K562 (cell line): Measurements from ENCODE around the gene HMG20B. TPM values are rescaled to one million over a fixed set of nuclear protein-coding genes. Genes with fewer than 3 reads are reported as not detected.
A peak's percentile ranks its signal among the peaks of the same experiment; 100 is the strongest.

Experiments used
- GTF3C2 ChIP-seq: IDR thresholded peaks from 3 replicates; pipeline ENCODE4 v1.6.1; 2011; ENCODE audit warnings: borderline replicate concordance, mild to moderate bottlenecking, moderate library complexity; ENCODE audit not compliant: insufficient read length; ENCODE audit errors: extremely low read depth
- SIN3B ChIP-seq: fragments of 450-650 bp; IDR thresholded peaks from 2 replicates; pipeline ENCODE4 v1.6.1; 2017; ENCODE audit warnings: low read depth, mild to moderate bottlenecking, moderate library complexity
- SMARCB1 ChIP-seq: IDR thresholded peaks from 2 replicates; pipeline ENCODE4 v1.6.1; 2011; ENCODE audit warnings: improper control_type of control experiment, low read depth; ENCODE audit not compliant: insufficient read length
- SPI1 ChIP-seq: IDR thresholded peaks from 2 replicates; pipeline ENCODE4 v1.6.1; 2011; ENCODE audit warnings: low read depth, low read length, control low read depth, borderline replicate concordance
- ZBTB17 ChIP-seq: fragments of 450-650 bp; formaldehyde crosslinking; IDR thresholded peaks from 2 replicates; pipeline ENCODE4 v1.4.0; 2020; ENCODE audit warnings: mild to moderate bottlenecking
- ZNF274 ChIP-seq: IDR thresholded peaks from 2 replicates; pipeline ENCODE4 v1.6.1; 2011; ENCODE audit warnings: low read depth, mild to moderate bottlenecking, low read length, moderate library complexity, borderline replicate concordance
- ZNF407 ChIP-seq: fragments of 450-650 bp; IDR thresholded peaks from 2 replicates; pipeline ENCODE4 v1.6.1; 2016; ENCODE audit warnings: low read depth
- ZNF436 ChIP-seq: fragments of 250-450, 450-650 bp; sonication (Bioruptor Pico); formaldehyde crosslinking; IDR thresholded peaks from 2 replicates; pipeline ENCODE4 v1.7.0; 2020; ENCODE audit warnings: mild to moderate bottlenecking
- polyA plus RNA-seq, 8 experiments: library from polyadenylated mRNA; depleted of rRNA in 4 of 8; stranded (reverse) in 5 of 8; unstranded in 3 of 8; fragments of >200 nt; fragmentation: Nextera tagmentation in 2 of 8; fragmentation: Illumina TruSeq in 1 of 8; extraction: Ambion mirVana in 2 of 8; extraction: Trizol in 1 of 8; gene quantifications; 2 replicates each; pipeline versions ENCODE4 v1.2.1 to v1.2.3, GENCODE V29; 2011 to 2014; ENCODE audit warnings: inconsistent platforms in 1 of 8, missing spikeins in 1 of 8
- total RNA-seq, 7 experiments: library from RNA; depleted of rRNA in 6 of 7; stranded (reverse); fragments of >200 nt in 6 of 7; fragmentation: Illumina TruSeq in 2 of 7; extraction: Trizol in 2 of 7; gene quantifications; 2 replicates each; pipeline versions ENCODE4 v1.2.1 to v1.2.3, GENCODE V29; 2011 to 2021; ENCODE audit warnings: low replicate concordance in 1 of 7
- TF ChIP-seq, protein P1 (sequence below): fragments of 250-450 bp; sonication (Bioruptor Pico); IDR thresholded peaks from 2 replicates; pipeline ENCODE4 v1.8.0; 2021; ENCODE audit warnings: borderline replicate concordance, mild to moderate bottlenecking, moderate library complexity; ENCODE audit not compliant: poor library complexity, severe bottlenecking
- TF ChIP-seq, protein P2 (sequence below): fragments of 450-650 bp; IDR thresholded peaks from 2 replicates; pipeline ENCODE4 v1.7.1; 2018; ENCODE audit warnings: mild to moderate bottlenecking, low read depth; ENCODE audit not compliant: partially characterized antibody

The HMG20B gene
- total and polyA plus RNA-seq, 9 of the 15 experiments (the other 6 are each of a cell fraction or from before 2014, with no cell fraction given) = 0.35 to 172 (median 38.6) TPM

DNA sequence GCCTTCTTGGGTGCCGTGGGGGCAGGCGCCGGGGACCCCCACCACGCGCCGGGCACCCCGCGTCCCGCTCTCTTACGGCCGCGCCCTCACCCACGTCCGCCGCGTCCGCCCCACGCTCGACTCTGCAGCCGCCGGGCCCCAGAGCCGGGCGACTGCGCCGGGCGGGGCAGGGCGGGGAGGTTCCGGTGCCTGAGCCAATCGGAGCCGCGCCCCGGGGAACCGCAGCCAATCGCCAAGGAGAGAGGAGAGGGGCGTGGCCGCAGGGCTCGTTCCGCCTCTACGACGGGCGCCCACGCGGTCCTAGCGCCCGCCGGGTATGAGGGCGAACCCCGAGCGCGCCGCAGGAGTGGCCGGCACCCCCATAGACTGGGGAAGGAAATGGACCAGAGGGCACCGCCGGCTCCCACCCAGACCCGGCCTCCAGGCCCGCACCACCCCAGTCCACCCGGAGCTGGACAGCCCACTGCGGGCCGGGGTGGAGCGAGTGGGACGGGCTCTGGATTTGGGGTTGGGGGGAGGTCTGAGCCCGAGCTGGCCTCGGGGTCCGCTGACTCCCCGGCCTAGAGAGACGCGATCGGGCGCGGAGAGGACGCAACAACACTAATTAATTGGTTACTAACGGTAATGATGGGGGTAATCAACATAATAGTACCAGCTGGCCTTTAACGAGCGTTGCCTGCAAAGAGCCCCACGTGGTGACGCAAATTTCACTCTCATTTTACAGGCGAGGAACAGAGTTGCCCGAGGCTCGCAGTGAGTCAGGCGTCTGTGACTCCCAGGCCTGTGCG lies 15.1 kb upstream of the HMG20B start, which contains the start of gene MFSD12 (continued):
- no peak for TF ChIP-seq SMARCB1
- TF ChIP-seq ZNF436 = no peak
- TF ChIP-seq GTF3C2 = no peak
- TF ChIP-seq, protein P1, sequence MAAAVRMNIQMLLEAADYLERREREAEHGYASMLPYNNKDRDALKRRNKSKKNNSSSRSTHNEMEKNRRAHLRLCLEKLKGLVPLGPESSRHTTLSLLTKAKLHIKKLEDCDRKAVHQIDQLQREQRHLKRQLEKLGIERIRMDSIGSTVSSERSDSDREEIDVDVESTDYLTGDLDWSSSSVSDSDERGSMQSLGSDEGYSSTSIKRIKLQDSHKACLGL (CRISPR knock-in tag) = no peak
- TF ChIP-seq ZNF274 = no peak
- no peak for TF ChIP-seq SPI1
- TF ChIP-seq SIN3B = peak; percentile 35
- TF ChIP-seq, protein P2, sequence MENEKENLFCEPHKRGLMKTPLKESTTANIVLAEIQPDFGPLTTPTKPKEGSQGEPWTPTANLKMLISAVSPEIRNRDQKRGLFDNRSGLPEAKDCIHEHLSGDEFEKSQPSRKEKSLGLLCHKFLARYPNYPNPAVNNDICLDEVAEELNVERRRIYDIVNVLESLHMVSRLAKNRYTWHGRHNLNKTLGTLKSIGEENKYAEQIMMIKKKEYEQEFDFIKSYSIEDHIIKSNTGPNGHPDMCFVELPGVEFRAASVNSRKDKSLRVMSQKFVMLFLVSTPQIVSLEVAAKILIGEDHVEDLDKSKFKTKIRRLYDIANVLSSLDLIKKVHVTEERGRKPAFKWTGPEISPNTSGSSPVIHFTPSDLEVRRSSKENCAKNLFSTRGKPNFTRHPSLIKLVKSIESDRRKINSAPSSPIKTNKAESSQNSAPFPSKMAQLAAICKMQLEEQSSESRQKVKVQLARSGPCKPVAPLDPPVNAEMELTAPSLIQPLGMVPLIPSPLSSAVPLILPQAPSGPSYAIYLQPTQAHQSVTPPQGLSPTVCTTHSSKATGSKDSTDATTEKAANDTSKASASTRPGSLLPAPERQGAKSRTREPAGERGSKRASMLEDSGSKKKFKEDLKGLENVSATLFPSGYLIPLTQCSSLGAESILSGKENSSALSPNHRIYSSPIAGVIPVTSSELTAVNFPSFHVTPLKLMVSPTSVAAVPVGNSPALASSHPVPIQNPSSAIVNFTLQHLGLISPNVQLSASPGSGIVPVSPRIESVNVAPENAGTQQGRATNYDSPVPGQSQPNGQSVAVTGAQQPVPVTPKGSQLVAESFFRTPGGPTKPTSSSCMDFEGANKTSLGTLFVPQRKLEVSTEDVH = no peak
- no peak for TF ChIP-seq ZNF407
- peak; percentile 72; the same call in 1 of the 2 replicates for TF ChIP-seq ZBTB17 (CRISPR knock-in tag)
